ENCODE results near the gene LRRC3.

DNA sequence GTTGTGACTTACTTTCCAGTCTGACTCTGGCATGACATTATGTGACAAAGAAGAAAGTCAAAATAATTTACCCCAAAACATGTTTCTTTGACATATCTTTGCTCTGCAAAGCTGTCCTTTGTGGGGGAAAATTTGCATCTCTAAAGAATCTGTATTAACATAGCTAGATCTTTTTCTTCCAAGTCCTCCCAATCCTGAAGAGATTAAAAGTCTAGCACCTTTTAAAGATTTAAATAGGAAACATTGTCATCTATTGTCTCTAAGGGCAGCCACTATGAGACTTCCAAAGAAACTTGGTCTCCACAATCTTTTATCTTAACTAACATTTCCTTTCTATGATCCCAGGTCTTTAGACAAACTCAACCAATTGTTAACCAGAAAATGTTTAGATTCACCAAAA is 16.0 kb downstream of the LRRC3 start:
- TF ChIP-seq EZH2 (IDR thresholded peaks at IDR 0.05) = no peak
- TF ChIP-seq, protein P1, sequence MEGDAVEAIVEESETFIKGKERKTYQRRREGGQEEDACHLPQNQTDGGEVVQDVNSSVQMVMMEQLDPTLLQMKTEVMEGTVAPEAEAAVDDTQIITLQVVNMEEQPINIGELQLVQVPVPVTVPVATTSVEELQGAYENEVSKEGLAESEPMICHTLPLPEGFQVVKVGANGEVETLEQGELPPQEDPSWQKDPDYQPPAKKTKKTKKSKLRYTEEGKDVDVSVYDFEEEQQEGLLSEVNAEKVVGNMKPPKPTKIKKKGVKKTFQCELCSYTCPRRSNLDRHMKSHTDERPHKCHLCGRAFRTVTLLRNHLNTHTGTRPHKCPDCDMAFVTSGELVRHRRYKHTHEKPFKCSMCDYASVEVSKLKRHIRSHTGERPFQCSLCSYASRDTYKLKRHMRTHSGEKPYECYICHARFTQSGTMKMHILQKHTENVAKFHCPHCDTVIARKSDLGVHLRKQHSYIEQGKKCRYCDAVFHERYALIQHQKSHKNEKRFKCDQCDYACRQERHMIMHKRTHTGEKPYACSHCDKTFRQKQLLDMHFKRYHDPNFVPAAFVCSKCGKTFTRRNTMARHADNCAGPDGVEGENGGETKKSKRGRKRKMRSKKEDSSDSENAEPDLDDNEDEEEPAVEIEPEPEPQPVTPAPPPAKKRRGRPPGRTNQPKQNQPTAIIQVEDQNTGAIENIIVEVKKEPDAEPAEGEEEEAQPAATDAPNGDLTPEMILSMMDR (IDR thresholded peaks at IDR 0.05) = no peak

All from neural progenitor cell (in vitro differentiated cells).